ENCODE measurements around the gene ZBP1.

DNA sequence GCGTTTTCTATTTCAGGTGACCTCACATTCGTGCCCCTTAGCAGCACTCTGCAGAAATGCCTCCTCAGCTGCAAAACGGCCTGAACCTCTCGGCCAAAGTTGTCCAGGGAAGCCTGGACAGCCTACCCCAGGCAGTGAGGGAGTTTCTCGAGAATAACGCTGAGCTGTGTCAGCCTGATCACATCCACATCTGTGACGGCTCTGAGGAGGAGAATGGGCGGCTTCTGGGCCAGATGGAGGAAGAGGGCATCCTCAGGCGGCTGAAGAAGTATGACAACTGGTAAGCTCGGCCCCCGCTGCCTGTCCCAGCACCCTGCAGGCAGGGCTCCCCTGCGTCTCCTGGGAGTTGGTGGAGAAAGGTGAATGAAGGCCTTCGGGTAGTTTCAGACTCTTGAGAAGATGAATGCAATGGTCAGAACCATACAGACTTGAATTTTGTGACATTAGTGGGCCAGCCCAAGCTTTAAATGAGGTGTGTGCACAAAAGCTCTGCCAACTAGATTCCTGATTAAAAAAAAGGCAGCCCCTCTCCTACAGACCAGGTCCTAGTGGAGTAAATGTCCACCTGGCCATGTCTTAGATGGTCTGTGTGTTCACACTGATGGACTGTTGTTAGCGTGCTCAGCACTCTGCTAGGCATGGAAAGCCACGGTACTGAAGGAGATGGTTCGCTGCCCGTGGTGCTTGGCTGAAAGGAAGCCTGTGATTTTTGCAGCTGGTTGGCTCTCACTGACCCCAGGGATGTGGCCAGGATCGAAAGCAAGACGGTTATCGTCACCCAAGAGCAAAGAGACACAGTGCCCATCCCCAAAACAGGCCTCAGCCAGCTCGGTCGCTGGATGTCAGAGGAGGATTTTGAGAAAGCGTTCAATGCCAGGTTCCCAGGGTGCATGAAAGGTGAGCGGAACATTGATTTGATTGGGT, 58.6 kb downstream of the ZBP1 start:
- TF ChIP-seq ZC3H10 (CRISPR knock-in tag; IDR thresholded peaks at IDR 0.05) (no peak), POU6F1 (CRISPR knock-in tag; IDR thresholded peaks at IDR 0.05; ENCODE audit: borderline replicate concordance, low read depth) (no peak), SNAI2 (CRISPR knock-in tag; IDR thresholded peaks at IDR 0.05) (no peak), ZFP3 (CRISPR knock-in tag; IDR thresholded peaks at IDR 0.05) (no peak), ZFP30 (CRISPR knock-in tag; IDR thresholded peaks at IDR 0.05) (no peak), TCF4 (CRISPR knock-in tag; IDR thresholded peaks at IDR 0.05; ENCODE audit: borderline replicate concordance) (no peak)
- TF ChIP-seq, protein P1, sequence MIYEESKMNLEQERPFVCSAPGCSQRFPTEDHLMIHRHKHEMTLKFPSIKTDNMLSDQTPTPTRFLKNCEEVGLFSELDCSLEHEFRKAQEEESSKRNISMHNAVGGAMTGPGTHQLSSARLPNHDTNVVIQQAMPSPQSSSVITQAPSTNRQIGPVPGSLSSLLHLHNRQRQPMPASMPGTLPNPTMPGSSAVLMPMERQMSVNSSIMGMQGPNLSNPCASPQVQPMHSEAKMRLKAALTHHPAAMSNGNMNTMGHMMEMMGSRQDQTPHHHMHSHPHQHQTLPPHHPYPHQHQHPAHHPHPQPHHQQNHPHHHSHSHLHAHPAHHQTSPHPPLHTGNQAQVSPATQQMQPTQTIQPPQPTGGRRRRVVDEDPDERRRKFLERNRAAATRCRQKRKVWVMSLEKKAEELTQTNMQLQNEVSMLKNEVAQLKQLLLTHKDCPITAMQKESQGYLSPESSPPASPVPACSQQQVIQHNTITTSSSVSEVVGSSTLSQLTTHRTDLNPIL (CRISPR knock-in tag; IDR thresholded peaks at IDR 0.05; ENCODE audit: low read depth) = no peak
- TF ChIP-seq, protein P2, sequence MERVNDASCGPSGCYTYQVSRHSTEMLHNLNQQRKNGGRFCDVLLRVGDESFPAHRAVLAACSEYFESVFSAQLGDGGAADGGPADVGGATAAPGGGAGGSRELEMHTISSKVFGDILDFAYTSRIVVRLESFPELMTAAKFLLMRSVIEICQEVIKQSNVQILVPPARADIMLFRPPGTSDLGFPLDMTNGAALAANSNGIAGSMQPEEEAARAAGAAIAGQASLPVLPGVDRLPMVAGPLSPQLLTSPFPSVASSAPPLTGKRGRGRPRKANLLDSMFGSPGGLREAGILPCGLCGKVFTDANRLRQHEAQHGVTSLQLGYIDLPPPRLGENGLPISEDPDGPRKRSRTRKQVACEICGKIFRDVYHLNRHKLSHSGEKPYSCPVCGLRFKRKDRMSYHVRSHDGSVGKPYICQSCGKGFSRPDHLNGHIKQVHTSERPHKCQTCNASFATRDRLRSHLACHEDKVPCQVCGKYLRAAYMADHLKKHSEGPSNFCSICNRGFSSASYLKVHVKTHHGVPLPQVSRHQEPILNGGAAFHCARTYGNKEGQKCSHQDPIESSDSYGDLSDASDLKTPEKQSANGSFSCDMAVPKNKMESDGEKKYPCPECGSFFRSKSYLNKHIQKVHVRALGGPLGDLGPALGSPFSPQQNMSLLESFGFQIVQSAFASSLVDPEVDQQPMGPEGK (CRISPR knock-in tag; IDR thresholded peaks at IDR 0.05; ENCODE audit: borderline replicate concordance) = no peak

All from SK-N-SH treated with all-trans-retinoic acid at 6 μM for 48 hours (cell line).